B cell (primary cell): ENCODE data around the gene ITPK1. TPM values are rescaled to one million over a fixed set of nuclear protein-coding genes. Genes with fewer than 3 reads are reported as not detected.

Source experiments
- ATAC-seq: fragments of 200-7000 bp; cut with Tn5 transposase; one replicate; pipeline ENCODE4 v1.10.0; 2021; ENCODE audit warnings: low read depth, mild to moderate bottlenecking, moderate number of reproducible peaks, moderate library complexity
- CTCF ChIA-PET: fragments of 350-600 bp; sonication (Branson Sonifier 250); formaldehyde crosslinking; loops from one replicate; lab custom pipeline; 2021; ENCODE audit warnings: antibody characterized with exemption, inconsistent platforms; lab: Charles Lee
- POLR2A ChIA-PET: fragments of 350-600 bp; sonication (Branson Sonifier 250); formaldehyde crosslinking; loops from one replicate; lab custom pipeline; 2021; ENCODE audit warnings: antibody characterized with exemption; lab: Charles Lee
- DNase-seq: peaks from one replicate; pipeline ENCODE4 v3.0.0; 2013
- H2AFZ ChIP-seq: 2 replicates; pipeline ENCODE4 v1.6.1; 2012; ENCODE audit warnings: mild to moderate bottlenecking, low read depth, low read length; ENCODE audit not compliant: insufficient read depth, poor library complexity, severe bottlenecking
- H3K27ac ChIP-seq, 2 donors: 1 replicate in 1 of 2; 2 replicates in 1 of 2; pipeline ENCODE4 v1.5.1; 2012 to 2013; ENCODE audit warnings: low read length in 2 of 2, mild to moderate bottlenecking in 2 of 2, moderate library complexity in 1 of 2
- H3K27me3 ChIP-seq, 4 experiments: fragments of 200-600 bp in 1 of 4; sonication (generic) in 1 of 4; replicated peaks in 1 of 4; 1 replicate in 2 of 4; 2 replicates in 2 of 4; pipeline versions ENCODE4 v1.6.1 to v1.7.0; 2013 to 2016; ENCODE audit warnings: low read length in 3 of 4, mild to moderate bottlenecking in 2 of 4, mixed read lengths in 1 of 4, moderate library complexity in 1 of 4; ENCODE audit not compliant: insufficient read depth in 4 of 4, control insufficient read depth in 3 of 4; ENCODE audit errors: control extremely low read depth in 1 of 4
- H3K36me3 ChIP-seq, 2 experiments: replicated peaks in 1 of 2; 1 replicate in 1 of 2; 2 replicates in 1 of 2; pipeline versions ENCODE4 v1.6.1 to v1.7.1; 2013; ENCODE audit warnings: low read length in 1 of 2; ENCODE audit not compliant: insufficient read depth in 2 of 2, control insufficient read depth in 1 of 2; ENCODE audit errors: control extremely low read depth in 1 of 2, extremely low read depth in 1 of 2
- H3K4me1 ChIP-seq, 2 donors: fragments of 200-600 bp in 1 of 2; sonication (generic) in 1 of 2; 1 replicate in 1 of 2; 2 replicates in 1 of 2; pipeline versions ENCODE4 v1.5.1 to v1.6.1; 2013 to 2017; ENCODE audit warnings: low read length in 2 of 2; ENCODE audit not compliant: control insufficient read depth in 2 of 2, insufficient read depth in 2 of 2
- H3K4me2 ChIP-seq: replicated peaks from 2 replicates; pipeline ENCODE3; 2012; ENCODE audit warnings: mild to moderate bottlenecking, low read depth, low read length; ENCODE audit not compliant: poor library complexity, severe bottlenecking
- H3K4me3 ChIP-seq, 5 experiments: fragments of 200-600 bp in 1 of 5; sonication (generic) in 1 of 5; 1 replicate in 3 of 5; 2 replicates in 2 of 5; pipeline versions ENCODE4 v1.5.1 to v1.7.0; 2011 to 2016; ENCODE audit warnings: low read length in 4 of 5, mild to moderate bottlenecking in 4 of 5, low read depth in 2 of 5, control low read depth in 1 of 5, moderate library complexity in 1 of 5; ENCODE audit not compliant: insufficient read depth in 1 of 5; ENCODE audit errors: control extremely low read depth in 1 of 5, extremely low read depth in 1 of 5
- H3K79me2 ChIP-seq: fragments of 200-600 bp; sonication (generic); one replicate; pipeline ENCODE4 v1.6.0; 2016; ENCODE audit warnings: low read length; ENCODE audit not compliant: control insufficient read depth, insufficient read depth
- H3K9ac ChIP-seq: fragments of 200-600 bp; sonication (generic); 2 replicates; pipeline ENCODE4 v1.6.1; 2017; ENCODE audit warnings: mild to moderate bottlenecking, low read length, moderate library complexity
- H3K9me3 ChIP-seq, 3 donors: one replicate each; pipeline versions ENCODE4 v1.6.1 to v1.7.1; 2013; ENCODE audit warnings: low read length in 2 of 3; ENCODE audit not compliant: control insufficient read depth in 2 of 3, insufficient read depth in 1 of 3; ENCODE audit errors: control extremely low read depth in 1 of 3
- H4K20me1 ChIP-seq: 2 replicates; pipeline ENCODE4 v1.6.0; 2012; ENCODE audit warnings: mild to moderate bottlenecking, low read length; ENCODE audit not compliant: insufficient read depth, control insufficient read depth, poor library complexity, severe bottlenecking
- H3K27ac Mint-ChIP-seq: one replicate; pipeline ENCODE4 v1.8.0; 2021; ENCODE audit warnings: mixed read lengths
- H3K27me3 Mint-ChIP-seq: one replicate; pipeline ENCODE4 v1.8.0; 2021; ENCODE audit warnings: mixed read lengths
- H3K4me1 Mint-ChIP-seq: one replicate; pipeline ENCODE4 v1.8.0; 2021; ENCODE audit warnings: mixed read lengths
- H3K4me3 Mint-ChIP-seq: one replicate; pipeline ENCODE4 v1.8.0; 2021; ENCODE audit warnings: mixed read lengths
- H3K9me3 Mint-ChIP-seq: one replicate; pipeline ENCODE4 v1.8.0; 2022; ENCODE audit warnings: mixed read lengths; ENCODE audit not compliant: insufficient read depth
- CTCF ChIP-seq: fragments of 200-600 bp; IDR thresholded peaks from one replicate; pipeline ENCODE4 v1.8.0; 2022; ENCODE audit warnings: antibody characterized with exemption, mild to moderate bottlenecking
- EZH2 ChIP-seq: IDR thresholded peaks from 2 replicates; pipeline ENCODE4 v1.6.1; 2012; ENCODE audit warnings: borderline replicate concordance, low read depth, mild to moderate bottlenecking, moderate library complexity, low read length; ENCODE audit not compliant: insufficient read depth, poor library complexity, severe bottlenecking
- WGBS: methylation state at CpG from one replicate; pipeline ENCODE4 v1.1.5; 2013; ENCODE audit warnings: missing lambda C conversion rate; ENCODE audit not compliant: insufficient coverage; 5-methylcytosine and 5-hydroxymethylcytosine counted together
- intact Hi-C: fragments of 100-400 bp; cut with micrococcal nuclease; formaldehyde crosslinking; loops from one replicate; pipeline ENCODE4 v1.10.0; 2022
- polyA plus RNA-seq: library from polyadenylated mRNA; depleted of rRNA; stranded (reverse); fragments of >200 nt; gene quantifications from 2 replicates; pipeline ENCODE4 v1.2.3, GENCODE V29; 2012
- total RNA-seq, 2 donors: library from RNA; stranded (reverse); fragments of 120-200 nt in 1 of 2; gene quantifications; 1 replicate in 1 of 2; 2 replicates in 1 of 2; pipeline versions ENCODE4 v1.2.3 to v1.2.4, GENCODE V29; 2013 to 2022

Gene ITPK1
- total and polyA plus RNA-seq, 2 donors (not counting 1 experiment from before 2014, with no cell fraction given), result 46.0 to 46.9 TPM

GRCh38 chr14:93047157-93047556 lies 68.6 kb downstream of the ITPK1 start:
- peaks cover 41% of the 10 kb centered on the region for H3K4me1 Mint-ChIP-seq
- no peak for DNase-seq
- H3K27ac Mint-ChIP-seq, result peak overlapping the region; percentile 6
- no peak overlapping the region for H3K4me3 Mint-ChIP-seq
- Histone ChIP-seq H3K4me1 (peaks cover 35 to 41% of the 10 kb centered on the region in 2 donors), H3K79me2 (peaks cover 27% of the 10 kb centered on the region), H3K27me3 (no peaks in the 10 kb centered on the region), H4K20me1 (no peaks in the 10 kb centered on the region), H3K9ac (no peak overlapping the region), H3K4me3 (no peak overlapping the region), H2AFZ (no peak overlapping the region), H3K4me2 (no peak overlapping the region), H3K36me3 (peaks cover 0 to 3% of the 10 kb centered on the region in 2 experiments), H3K27ac (no peak overlapping the region), H3K9me3 (no peaks in the 10 kb centered on the region)
- CTCF ChIA-PET, result interaction anchor here (0.9 kb wide), 1 partner anchor 19 kb away, joined by 3 read pairs; no protein-coding TSS in a partner anchor
- H3K27me3 Mint-ChIP-seq, result no peaks in the 10 kb centered on the region
- 85% methylated on average over 4 of the region's 4 CpGs for WGBS
- TF ChIP-seq CTCF, result no peak
- no peak for TF ChIP-seq EZH2
- no peaks in the 10 kb centered on the region for H3K9me3 Mint-ChIP-seq
- POLR2A ChIA-PET, result interaction anchor here (0.7 kb wide), 1 partner anchor 50 kb away, joined by 3 read pairs; no protein-coding TSS in a partner anchor
- no peak for ATAC-seq
- intact Hi-C loops, result no loop called here

DNA sequence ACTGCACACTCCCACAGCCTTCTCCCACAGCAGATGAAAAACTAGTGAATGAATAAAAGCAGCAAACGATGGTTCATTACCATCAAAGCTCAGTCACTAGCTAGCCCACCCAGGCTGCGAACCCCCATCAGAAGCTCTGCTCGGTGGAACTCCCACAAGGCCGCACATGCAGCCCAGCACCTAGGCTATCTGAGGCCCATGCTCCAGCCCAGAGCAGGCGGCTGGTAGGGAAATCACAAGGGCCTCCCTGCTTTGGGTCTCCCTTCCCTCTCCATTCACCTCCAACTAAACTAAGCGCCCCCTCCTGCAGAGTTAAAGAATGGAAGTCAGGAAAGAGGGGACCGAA lies 69.0 kb downstream of the ITPK1 start:
- no peaks in the 10 kb centered on the region for H3K9me3 Mint-ChIP-seq
- Histone ChIP-seq H4K20me1 (no peaks in the 10 kb centered on the region), H3K9me3 (no peaks in the 10 kb centered on the region), H3K27ac (no peak overlapping the region), H3K79me2 (peaks cover 22% of the 10 kb centered on the region), H3K4me1 (peaks cover 39 to 46% of the 10 kb centered on the region in 2 donors), H3K9ac (no peak overlapping the region), H3K4me3 (no peak overlapping the region), H2AFZ (no peak overlapping the region), H3K27me3 (no peaks in the 10 kb centered on the region), H3K4me2 (no peak overlapping the region), H3K36me3 (peaks cover 0 to 3% of the 10 kb centered on the region in 2 experiments)
- peaks cover 46% of the 10 kb centered on the region for H3K4me1 Mint-ChIP-seq
- ChIA-PET CTCF (interaction anchor here (0.9 kb wide), 1 partner anchor 19 kb away, joined by 3 read pairs; no protein-coding TSS in a partner anchor), POLR2A (interaction anchor here (0.7 kb wide), 1 partner anchor 50 kb away, joined by 3 read pairs; no protein-coding TSS in a partner anchor)
- H3K27me3 Mint-ChIP-seq, result no peaks in the 10 kb centered on the region
- no peak for ATAC-seq
- no peak for DNase-seq
- no peak overlapping the region for H3K4me3 Mint-ChIP-seq
- H3K27ac Mint-ChIP-seq, result no peak overlapping the region
- intact Hi-C loops, result no loop called here
- TF ChIP-seq CTCF (no peak), EZH2 (no peak)
- 96% methylated on average over 4 of the region's 7 CpGs for WGBS
